Measurements from ENCODE around the gene UMPS.
"Not testable (repeated sequence)": the region's sequence is repeated elsewhere in the genome, so short reads cannot be mapped to it uniquely, and the experiment has no call there.

DNA sequence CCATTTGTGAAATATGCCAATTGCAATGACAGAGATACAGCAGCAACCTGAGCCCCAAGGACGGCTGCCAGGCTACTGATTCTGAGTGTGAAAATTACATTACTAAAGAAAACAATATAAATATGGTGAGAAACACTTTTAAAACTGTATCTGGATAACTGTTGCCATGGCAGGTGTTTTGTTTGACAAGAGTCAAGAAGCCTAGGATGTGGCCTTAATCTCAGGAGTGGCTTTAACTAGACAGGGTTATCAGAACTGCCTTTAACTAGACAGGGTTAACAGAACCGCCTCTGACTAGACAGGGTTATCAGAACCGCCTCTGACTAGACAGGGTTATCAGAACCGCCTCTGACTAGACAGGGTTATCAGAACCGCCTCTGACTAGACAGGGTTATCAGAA, 58.9 kb downstream of the UMPS start:
- TF ChIP-seq, protein P1, sequence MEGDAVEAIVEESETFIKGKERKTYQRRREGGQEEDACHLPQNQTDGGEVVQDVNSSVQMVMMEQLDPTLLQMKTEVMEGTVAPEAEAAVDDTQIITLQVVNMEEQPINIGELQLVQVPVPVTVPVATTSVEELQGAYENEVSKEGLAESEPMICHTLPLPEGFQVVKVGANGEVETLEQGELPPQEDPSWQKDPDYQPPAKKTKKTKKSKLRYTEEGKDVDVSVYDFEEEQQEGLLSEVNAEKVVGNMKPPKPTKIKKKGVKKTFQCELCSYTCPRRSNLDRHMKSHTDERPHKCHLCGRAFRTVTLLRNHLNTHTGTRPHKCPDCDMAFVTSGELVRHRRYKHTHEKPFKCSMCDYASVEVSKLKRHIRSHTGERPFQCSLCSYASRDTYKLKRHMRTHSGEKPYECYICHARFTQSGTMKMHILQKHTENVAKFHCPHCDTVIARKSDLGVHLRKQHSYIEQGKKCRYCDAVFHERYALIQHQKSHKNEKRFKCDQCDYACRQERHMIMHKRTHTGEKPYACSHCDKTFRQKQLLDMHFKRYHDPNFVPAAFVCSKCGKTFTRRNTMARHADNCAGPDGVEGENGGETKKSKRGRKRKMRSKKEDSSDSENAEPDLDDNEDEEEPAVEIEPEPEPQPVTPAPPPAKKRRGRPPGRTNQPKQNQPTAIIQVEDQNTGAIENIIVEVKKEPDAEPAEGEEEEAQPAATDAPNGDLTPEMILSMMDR (IDR thresholded peaks at IDR 0.05), result not testable (repeated sequence)
- not testable (repeated sequence) for TF ChIP-seq EP300 (IDR thresholded peaks at IDR 0.05)

All from ovary (tissue), 3 donors.